ENCODE results near the gene RCC2. TPM values are rescaled to one million over a fixed set of nuclear protein-coding genes. Genes with fewer than 3 reads are reported as not detected.

Gene RCC2
- total RNA-seq, 1 donor from 2014 or later, result 246 TPM

Other genes starting within 250 kb of the RCC2 start
- gene PADI1, start 234.5 kb downstream of the RCC2 start, total RNA-seq, result not detected in 2 replicates
- gene PADI3, start 190.6 kb downstream of the RCC2 start, total RNA-seq, result not detected in 2 replicates
- gene PADI4, start 131.5 kb downstream of the RCC2 start, total RNA-seq, result 0.17 TPM in 1 of 2 replicates, not detected in the other
- gene PADI6, start 67.5 kb downstream of the RCC2 start, total RNA-seq, result not detected in 2 replicates
- not detected in 2 replicates for gene ARHGEF10L, start 100.0 kb upstream of the RCC2 start, total RNA-seq

Measured in activated T-helper 1 cell treated with anti-CD3 and anti-CD28 coated beads, Interleukin-12 subunit alpha, Interleukin-12 subunit beta, Interleukin-2, Interleukin-4 antibody, amounts not matched to agents 30 ng/mL and 10 ng/mL and 1 ng/mL, durations not matched to agents 14 hours and 24 hours and 36 hours (primary cell).